ENCODE measurements around the gene ADGRE3. TPM values are rescaled to one million over a fixed set of nuclear protein-coding genes. Genes with fewer than 3 reads are reported as not detected.

Gene ADGRE3, protein sequence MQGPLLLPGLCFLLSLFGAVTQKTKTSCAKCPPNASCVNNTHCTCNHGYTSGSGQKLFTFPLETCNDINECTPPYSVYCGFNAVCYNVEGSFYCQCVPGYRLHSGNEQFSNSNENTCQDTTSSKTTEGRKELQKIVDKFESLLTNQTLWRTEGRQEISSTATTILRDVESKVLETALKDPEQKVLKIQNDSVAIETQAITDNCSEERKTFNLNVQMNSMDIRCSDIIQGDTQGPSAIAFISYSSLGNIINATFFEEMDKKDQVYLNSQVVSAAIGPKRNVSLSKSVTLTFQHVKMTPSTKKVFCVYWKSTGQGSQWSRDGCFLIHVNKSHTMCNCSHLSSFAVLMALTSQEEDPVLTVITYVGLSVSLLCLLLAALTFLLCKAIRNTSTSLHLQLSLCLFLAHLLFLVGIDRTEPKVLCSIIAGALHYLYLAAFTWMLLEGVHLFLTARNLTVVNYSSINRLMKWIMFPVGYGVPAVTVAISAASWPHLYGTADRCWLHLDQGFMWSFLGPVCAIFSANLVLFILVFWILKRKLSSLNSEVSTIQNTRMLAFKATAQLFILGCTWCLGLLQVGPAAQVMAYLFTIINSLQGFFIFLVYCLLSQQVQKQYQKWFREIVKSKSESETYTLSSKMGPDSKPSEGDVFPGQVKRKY
- not detected in 2 replicates for total RNA-seq

- DNase-seq (ENCODE audit: low read depth): no peak
- no peak within 1 kb of the TSS for H3K4me3 ChIP-seq (ENCODE audit: low read depth, low read length)
- TF ChIP-seq, protein P1, sequence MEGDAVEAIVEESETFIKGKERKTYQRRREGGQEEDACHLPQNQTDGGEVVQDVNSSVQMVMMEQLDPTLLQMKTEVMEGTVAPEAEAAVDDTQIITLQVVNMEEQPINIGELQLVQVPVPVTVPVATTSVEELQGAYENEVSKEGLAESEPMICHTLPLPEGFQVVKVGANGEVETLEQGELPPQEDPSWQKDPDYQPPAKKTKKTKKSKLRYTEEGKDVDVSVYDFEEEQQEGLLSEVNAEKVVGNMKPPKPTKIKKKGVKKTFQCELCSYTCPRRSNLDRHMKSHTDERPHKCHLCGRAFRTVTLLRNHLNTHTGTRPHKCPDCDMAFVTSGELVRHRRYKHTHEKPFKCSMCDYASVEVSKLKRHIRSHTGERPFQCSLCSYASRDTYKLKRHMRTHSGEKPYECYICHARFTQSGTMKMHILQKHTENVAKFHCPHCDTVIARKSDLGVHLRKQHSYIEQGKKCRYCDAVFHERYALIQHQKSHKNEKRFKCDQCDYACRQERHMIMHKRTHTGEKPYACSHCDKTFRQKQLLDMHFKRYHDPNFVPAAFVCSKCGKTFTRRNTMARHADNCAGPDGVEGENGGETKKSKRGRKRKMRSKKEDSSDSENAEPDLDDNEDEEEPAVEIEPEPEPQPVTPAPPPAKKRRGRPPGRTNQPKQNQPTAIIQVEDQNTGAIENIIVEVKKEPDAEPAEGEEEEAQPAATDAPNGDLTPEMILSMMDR (IDR thresholded peaks at IDR 0.05; ENCODE audit: insufficient read depth, low read depth, low read length): no peak
These were observed at the start of gene ADGRE3 for GRCh38 chr19:14674764-14675163. ADGRE3 (minus strand) TSS chr19:14674844; CDS start chr19:14674770, 74 bp downstream.

- H3K4me3 ChIP-seq (ENCODE audit: low read depth, low read length): no peak overlapping the region
- no peak for DNase-seq (ENCODE audit: low read depth)
- TF ChIP-seq, protein P1 (IDR thresholded peaks at IDR 0.05; ENCODE audit: insufficient read depth, low read depth, low read length): no peak
These were observed 47.5 kb upstream of the ADGRE3 start for GRCh38 chr19:14722127-14722526.

- no peak for DNase-seq (ENCODE audit: low read depth)
- TF ChIP-seq, protein P1 (IDR thresholded peaks at IDR 0.05; ENCODE audit: insufficient read depth, low read depth, low read length): no peak
- H3K4me3 ChIP-seq (ENCODE audit: low read depth, low read length): no peak overlapping the region
These were observed 44.5 kb upstream of the ADGRE3 start for GRCh38 chr19:14719162-14719561.

DNA sequence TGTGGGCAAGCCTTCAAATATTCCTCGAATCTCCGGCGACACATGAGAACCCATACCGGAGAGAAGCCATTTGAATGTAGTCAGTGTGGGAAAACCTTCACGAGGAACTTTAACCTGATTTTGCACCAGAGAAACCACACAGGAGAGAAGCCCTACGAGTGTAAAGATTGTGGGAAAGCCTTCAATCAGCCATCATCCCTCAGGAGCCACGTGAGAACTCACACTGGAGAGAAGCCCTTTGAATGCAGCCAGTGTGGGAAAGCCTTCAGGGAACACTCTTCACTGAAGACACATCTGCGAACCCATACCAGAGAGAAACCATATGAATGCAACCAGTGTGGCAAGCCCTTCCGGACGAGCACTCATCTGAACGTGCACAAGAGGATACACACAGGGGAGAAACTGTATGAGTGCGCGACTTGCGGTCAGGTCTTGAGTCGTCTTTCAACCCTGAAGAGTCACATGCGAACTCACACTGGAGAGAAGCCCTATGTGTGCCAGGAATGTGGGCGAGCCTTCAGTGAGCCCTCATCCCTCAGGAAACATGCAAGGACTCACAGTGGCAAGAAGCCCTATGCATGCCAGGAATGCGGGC is 44.0 kb upstream of the ADGRE3 start:
- H3K4me3 ChIP-seq (ENCODE audit: low read depth, low read length): no peak overlapping the region
- no peak for DNase-seq (ENCODE audit: low read depth)
- TF ChIP-seq, protein P1 (IDR thresholded peaks at IDR 0.05; ENCODE audit: insufficient read depth, low read depth, low read length): no peak

DNA sequence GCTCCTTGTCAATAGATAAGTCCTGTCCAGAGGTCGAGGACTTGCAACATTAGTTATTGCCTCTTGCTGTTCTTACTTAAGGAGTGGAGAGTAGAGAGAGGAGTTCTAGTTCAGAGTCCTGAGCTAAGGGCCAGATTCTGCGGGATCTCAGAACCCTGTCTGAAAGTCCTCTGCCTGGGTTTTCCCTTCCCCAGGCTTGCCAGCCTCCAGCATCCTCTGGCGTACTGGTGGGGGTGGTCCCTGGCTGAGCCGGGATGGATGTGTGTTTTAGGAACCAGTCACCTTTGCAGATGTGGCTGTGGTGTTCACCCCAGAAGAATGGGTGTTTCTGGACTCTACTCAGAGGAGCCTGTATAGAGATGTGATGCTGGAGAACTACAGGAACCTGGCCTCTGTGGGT is 41.2 kb upstream of the ADGRE3 start:
- TF ChIP-seq, protein P1 (IDR thresholded peaks at IDR 0.05; ENCODE audit: insufficient read depth, low read depth, low read length): no peak
- DNase-seq (ENCODE audit: low read depth): no peak
- no peak overlapping the region for H3K4me3 ChIP-seq (ENCODE audit: low read depth, low read length)

DNA sequence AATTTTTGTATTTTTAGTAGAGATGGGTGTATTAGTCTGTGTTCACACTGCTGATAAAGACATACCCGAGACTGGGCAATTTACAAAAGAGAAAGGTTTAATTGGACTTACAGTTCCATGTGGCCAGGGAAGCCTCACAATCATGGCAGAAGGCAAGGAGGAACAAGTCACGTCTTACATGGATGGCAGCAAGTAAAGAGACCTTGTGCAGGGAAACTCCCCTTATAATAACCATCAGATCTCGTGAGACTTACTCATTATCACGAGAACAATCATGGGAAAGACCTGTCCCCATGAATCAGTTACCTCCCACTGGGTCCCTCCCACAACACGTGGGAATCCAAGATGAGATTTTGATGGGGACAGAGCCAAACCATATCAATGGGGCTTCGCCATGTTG is 29.8 kb upstream of the ADGRE3 start:
- TF ChIP-seq, protein P1 (IDR thresholded peaks at IDR 0.05; ENCODE audit: insufficient read depth, low read depth, low read length): no peak
- H3K4me3 ChIP-seq (ENCODE audit: low read depth, low read length): no peak overlapping the region
- no peak for DNase-seq (ENCODE audit: low read depth)
